NCI-H2196 treated with DMSO at 0.1 percent for 48 hours (cell line): ENCODE data around the gene ORAI2.
A peak's percentile ranks its signal among the peaks of the same experiment; 100 is the strongest.

ENCODE experiments used
- DNase-seq: peaks from one replicate; lab custom pipeline; 2025; ENCODE audit not compliant: unreplicated experiment; lab: John Stamatoyannopoulos, UW

The ORAI2 gene

DNA sequence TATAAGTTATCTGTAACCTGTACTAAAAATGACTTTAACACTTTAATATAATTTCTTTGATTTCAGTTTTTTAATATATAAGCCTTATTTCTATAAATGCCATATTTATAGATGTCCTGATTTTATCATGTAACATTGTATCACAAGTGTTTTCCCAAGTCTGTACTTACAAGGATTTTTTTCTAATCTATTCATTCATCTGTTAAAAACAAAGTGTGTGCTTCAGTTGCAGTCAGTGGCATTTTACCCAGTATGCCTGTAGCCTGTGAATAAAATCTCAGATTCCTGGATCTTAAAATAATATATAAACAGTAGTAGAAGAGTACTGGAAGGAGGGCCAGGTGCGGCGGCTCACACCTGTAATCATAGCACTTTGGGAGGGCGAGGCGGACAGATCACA, 19.8 kb upstream of the ORAI2 start:
- no peak for DNase-seq

- no peak for DNase-seq
Observed at GRCh38 chr7:102415685-102416225, 17.6 kb upstream of the ORAI2 start.

DNA sequence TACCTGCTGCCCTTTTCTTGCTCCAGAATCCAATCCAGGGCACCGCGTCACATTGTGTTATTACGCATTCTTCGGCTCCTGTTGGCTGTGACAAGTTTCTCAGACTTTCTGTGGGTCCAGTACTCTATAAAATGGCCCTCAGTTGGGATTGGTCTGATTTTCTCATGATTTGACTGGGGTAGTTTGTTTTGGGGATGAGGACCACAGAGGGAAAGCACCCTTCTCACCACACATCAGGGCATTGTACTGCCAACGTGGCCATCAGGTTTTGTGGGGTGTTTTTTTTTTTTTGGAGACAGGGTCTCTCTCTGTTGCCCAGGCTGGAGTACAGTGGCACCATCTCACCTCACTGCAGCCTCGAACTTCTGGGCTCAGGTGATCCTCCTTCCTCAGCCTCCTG, 17.0 kb upstream of the ORAI2 start:
- DNase-seq = no peak

DNA sequence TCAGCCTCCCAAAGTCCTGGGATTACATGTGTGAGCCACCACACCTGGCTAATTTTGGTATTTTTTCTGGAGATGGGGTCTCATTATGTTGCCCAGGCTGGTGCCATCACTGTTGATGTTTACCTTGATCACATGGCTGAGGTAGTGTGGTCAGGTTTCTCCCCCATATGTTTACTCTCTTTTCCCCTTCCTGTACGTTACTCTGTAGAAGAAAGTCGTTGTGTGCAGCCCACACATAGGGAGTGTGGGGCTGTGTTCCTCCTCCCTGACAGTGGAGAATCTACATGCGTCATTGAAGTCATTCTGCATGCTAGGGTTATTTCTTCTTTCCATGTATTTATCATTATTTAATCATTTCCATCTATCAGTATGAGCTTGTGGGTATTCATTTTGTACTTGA, 16.3 kb upstream of the ORAI2 start:
- no peak for DNase-seq

GRCh38 chr7:102418592-102418991, 14.8 kb upstream of the ORAI2 start:
- no peak for DNase-seq

GRCh38 chr7:102421706-102422240, 11.6 kb upstream of the ORAI2 start:
- DNase-seq = no peak

GRCh38 chr7:102424129-102424551, 9.2 kb upstream of the ORAI2 start:
- no peak for DNase-seq

DNA sequence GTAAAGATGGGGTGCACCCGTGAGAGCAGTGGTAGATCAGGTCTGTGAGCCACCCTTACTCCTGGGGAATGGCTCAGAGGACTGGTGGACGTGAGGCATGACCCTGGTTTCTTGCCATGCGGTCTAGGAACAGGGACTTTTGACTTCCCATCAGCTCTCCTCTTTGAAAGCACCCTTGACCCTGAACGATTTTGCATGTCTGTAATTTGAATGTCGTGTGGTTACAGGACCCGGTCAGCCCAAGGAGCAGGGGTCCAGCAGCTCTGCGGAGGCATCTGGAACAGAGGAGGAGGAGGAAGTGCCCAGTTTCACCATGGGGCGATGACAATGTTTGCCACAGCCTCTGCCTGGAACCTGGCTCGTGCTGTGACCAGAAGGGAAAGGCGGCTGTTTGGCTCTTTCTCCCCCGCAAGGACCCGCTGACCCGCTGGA, 8.6 kb upstream of the ORAI2 start:
- no peak for DNase-seq

DNA sequence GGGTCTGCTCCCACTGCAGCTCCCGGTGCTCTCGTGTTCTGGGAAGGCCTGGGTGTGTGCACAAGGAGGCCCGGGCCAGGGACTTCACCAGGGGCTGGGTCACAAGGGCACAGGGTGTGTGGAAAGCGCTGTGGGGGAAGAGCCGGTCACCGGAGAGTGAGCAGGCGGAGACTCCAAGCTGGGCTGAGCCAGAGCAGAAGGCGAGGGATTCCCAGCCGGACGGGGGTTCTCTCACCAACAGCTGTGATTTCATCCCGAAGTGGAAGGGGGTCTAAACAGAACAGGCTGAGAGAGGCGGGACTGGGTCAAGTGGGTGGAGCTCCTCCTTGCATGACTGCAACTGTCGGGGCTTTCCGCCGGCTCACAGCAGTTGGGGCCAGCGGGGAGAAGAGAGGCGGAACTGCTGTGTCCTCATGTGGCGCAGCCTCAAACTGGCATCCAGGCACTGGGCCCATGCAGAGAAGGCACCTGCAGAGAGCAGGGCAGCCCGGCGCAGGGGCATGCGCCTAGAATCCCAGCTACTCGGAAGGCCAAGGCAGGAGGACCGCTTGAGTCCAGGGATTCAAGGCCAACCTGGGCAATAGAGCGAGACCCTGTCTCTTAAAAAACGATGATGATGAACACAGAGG, 7.6 kb upstream of the ORAI2 start:
- DNase-seq = no peak

DNA sequence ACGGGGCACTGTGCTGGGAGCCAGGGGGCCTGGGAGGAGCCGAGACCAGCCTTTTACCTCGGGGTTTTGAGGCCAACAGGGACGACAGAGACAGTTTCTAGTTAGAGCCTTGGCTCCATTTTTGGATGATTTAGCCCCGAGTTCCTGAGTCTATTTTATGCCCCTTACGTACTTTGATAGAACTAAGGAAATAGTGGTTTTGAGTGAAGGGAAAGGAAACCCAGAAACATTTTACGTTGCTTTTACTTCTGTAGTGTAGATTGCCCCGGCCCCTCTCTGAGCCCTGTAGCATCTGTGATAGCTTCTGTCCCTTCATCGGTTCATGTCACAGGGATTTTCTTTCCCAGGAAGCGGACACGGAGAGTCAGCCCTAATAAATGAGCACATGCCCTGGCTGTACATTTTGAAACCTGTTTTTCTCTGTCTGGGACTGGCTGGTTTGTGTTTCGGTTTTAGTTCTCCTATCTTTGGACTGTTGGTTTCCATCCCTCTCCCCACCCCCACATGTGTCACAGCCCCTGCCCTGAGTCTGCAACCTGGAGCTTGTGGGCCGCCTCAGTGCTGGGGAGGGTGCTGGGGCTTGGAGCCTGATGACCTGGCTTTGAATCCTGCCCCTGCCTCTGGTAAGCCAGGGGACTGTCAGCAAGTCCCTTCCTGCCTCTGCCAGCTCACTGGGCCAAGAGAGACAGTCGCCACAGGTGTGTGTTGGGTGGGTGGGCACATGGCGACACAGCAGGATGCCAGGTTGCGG, 6.9 kb upstream of the ORAI2 start:
- DNase-seq = no peak

- DNase-seq = no peak
Observed at GRCh38 chr7:102427019-102427405, 6.4 kb upstream of the ORAI2 start.

DNA sequence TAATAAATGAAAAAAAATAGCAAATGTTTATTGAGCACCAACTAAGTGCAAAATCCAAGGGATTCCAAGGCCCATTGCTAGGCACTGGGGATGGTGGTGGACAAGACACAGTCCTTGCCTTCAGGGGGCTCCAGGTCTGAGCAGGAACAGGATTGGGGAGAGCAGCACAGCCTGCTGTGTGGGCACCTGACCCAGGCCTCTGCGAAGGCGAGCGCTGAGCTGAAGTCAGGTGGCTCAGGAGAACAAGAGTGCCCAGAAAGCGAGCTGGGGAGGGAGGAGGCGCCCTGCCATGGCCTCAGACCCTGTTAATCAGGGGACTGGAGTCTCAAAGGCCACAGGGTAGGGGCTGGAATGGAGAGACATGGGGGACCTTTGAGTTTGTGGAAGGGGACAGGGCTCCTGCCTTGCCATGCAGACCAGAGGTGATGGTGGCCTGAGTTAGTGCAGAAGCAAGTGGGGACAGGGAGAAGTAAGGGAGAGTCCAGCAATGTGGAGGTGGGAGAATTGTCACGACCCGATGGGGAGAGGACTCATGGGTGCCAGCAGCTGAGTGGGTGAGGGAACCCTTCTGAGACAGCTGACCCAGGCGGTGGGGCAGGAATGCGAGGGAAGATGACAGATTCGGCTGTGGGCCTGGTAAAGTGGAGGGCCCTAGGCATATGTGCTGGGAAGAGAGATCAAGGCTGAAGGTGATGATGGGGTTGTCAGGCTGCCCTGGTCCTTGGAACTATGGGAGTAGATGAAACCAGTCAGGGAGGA, 4.1 kb upstream of the ORAI2 start:
- DNase-seq = no peak

DNA sequence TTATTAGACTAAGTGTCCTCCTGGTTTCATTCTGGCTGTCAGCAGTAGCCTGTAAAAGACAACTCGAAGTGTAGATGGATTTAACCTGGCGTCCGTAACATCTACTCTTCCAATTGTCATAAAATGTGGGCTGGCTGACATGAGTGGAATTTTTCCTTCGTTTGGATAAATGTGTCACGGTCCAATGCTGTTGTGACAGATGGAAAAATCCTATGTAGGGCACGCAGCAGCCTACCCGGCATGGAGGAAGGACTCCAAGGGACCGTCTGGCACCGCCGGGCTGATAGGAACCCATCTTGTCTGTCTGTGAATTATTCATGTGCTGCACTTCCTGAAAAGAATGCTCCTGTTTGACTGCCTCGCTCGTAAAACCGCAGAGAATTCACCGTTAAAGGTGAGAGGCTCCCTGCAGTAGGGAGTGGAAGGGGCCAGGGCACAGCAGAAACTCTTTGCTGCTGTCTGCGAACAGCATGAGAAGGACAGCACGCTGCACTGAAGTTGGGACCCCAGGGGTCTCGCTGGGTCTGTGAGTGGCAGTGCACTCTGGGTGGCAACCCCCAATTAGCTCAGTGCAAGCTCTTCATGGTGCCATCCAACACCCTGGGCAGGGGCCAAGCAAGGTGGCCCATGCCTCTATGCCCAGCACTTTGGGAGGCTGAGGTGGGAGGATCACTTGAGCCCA, 1.6 kb upstream of the ORAI2 start:
- DNase-seq = peak; percentile 13

GRCh38 chr7:102432442-102433218, 745 bp upstream of the ORAI2 start:
- no peak for DNase-seq

- DNase-seq = no peak
Observed at GRCh38 chr7:102434039-102434486, 688 bp downstream of the ORAI2 start.

DNA sequence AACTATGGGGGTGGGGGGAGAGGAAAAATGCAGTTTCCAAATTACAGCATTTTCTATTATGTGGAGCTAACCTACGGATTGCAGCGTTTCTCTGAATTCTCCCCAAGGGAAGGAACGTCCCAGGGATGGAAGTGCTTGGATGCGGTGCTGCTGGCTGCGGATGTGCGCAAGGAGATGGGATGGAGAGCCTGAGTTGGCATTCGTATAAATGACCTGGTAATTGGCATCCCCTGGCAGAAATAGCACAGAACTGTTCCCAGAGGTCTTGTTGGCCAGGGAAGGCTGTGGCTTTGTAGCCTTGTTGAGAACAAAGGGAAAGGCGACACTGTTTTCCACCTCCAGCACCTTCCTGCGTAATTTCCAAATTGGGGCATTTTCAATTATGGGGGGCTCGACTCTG, 2.7 kb downstream of the ORAI2 start:
- no peak for DNase-seq

- peak; percentile 36 for DNase-seq
Observed at GRCh38 chr7:102439963-102440795, 6.8 kb downstream of the ORAI2 start.

DNA sequence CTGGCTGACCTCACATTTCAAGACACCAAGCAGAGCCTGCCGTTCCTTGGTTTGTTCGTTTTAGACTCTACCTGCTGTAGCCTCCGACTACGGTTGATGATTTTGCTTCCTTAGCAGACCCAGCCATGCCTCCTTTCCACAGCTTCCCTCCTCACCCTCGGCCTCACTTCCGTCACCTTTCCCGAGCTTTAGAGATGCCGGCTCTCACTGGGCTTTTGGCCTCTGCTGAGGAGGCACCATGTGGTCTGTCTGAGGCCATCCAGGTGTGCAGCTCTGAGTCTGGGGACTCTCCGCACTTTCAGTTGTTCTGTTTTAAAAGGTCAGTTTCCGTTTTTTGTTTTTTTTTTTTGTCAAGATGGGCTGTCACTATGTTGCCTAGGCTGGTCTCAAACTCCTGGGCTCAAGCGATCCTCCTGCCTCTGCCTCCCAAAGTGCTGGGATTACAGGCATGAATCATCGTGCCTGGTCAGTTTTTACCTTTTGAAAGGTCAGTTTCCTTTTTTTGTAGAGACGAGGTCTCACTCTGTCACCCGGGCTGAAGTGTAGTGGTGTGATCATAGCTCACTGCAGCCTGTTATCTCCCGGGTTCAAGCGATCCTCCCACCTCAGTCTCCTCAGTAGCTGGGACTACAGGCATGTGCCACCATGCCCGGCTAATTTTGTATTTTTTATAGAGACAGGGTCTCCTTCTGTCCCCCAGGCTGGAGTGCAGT, 11.7 kb downstream of the ORAI2 start:
- no peak for DNase-seq

- no peak for DNase-seq
Observed at GRCh38 chr7:102445674-102446071, 12.3 kb downstream of the ORAI2 start.
